Activated T-helper 17 cell treated with anti-CD3 and anti-CD28 coated beads, Interleukin-2, amount 50 U/mL, for 72 hours (primary cell): Measurements from ENCODE around the gene GTF2H2. TPM values are rescaled to one million over a fixed set of nuclear protein-coding genes. Genes with fewer than 3 reads are reported as not detected.
"Not testable (repeated sequence)": the region's sequence is repeated elsewhere in the genome, so short reads cannot be mapped to it uniquely, and the experiment has no call there.

Experiments
- ATAC-seq: fragments of 150-1000 bp; cut with Tn5 transposase; replicated peaks from 2 replicates; pipeline ENCODE4 v1.10.0; 2021; ENCODE audit warnings: mild to moderate bottlenecking, moderate library complexity
- H3K27ac Mint-ChIP-seq: one replicate; pipeline ENCODE4 v1.8.0; 2022; ENCODE audit warnings: mixed read lengths
- H3K27me3 Mint-ChIP-seq: one replicate; pipeline ENCODE4 v1.8.0; 2022; ENCODE audit warnings: mixed read lengths
- H3K36me3 Mint-ChIP-seq: one replicate; pipeline ENCODE4 v1.8.0; 2022; ENCODE audit warnings: low read depth, mild to moderate bottlenecking, mixed read lengths
- H3K4me1 Mint-ChIP-seq: one replicate; pipeline ENCODE4 v1.8.0; 2022; ENCODE audit warnings: mixed read lengths
- H3K4me3 Mint-ChIP-seq: one replicate; pipeline ENCODE4 v1.8.0; 2022; ENCODE audit warnings: mild to moderate bottlenecking, mixed read lengths
- H3K9me3 Mint-ChIP-seq: one replicate; pipeline ENCODE4 v1.8.0; 2022; ENCODE audit warnings: mixed read lengths
- total RNA-seq, 2 donors: library from RNA; stranded (reverse); gene quantifications; one replicate each; pipeline ENCODE4 v1.2.3, GENCODE V29; 2022

Gene GTF2H2
- total RNA-seq, result 10 to 100 TPM; 36.7 to 38.8 TPM

GRCh38 chr5:71067262-71067928, at the start of gene GTF2H2:
Gene GTF2H2 (minus strand): TSS chr5:71067676. CDS start chr5:71062763, 4,913 bp downstream.
- not testable (repeated sequence) for H3K4me1 Mint-ChIP-seq, H3K36me3 Mint-ChIP-seq, H3K9me3 Mint-ChIP-seq, H3K27ac Mint-ChIP-seq, H3K27me3 Mint-ChIP-seq, H3K4me3 Mint-ChIP-seq
- ATAC-seq, result peak; percentile 100

GRCh38 chr5:71109730-71110275, 42.3 kb upstream of the GTF2H2 start:
- not testable (repeated sequence) for H3K4me1 Mint-ChIP-seq, H3K9me3 Mint-ChIP-seq, H3K4me3 Mint-ChIP-seq, H3K27me3 Mint-ChIP-seq, H3K27ac Mint-ChIP-seq, H3K36me3 Mint-ChIP-seq
- peak; percentile 71 for ATAC-seq

- H3K27me3 Mint-ChIP-seq, H3K27ac Mint-ChIP-seq, H3K9me3 Mint-ChIP-seq, H3K36me3 Mint-ChIP-seq, H3K4me3 Mint-ChIP-seq, ATAC-seq, H3K4me1 Mint-ChIP-seq: not testable (repeated sequence)
Observed at GRCh38 chr5:71099996-71100395, 32.5 kb upstream of the GTF2H2 start.

- not testable (repeated sequence) for ATAC-seq
Observed at GRCh38 chr5:71097930-71098203, 30.4 kb upstream of the GTF2H2 start.

GRCh38 chr5:71097173-71097929, 29.9 kb upstream of the GTF2H2 start:
- H3K27me3 Mint-ChIP-seq, H3K4me3 Mint-ChIP-seq: not testable (repeated sequence)

More at GRCh38 chr5:71097930-71098203, 30.4 kb upstream of the GTF2H2 start:
- H3K4me3 Mint-ChIP-seq, H3K27me3 Mint-ChIP-seq, H3K27ac Mint-ChIP-seq, H3K9me3 Mint-ChIP-seq, H3K36me3 Mint-ChIP-seq, H3K4me1 Mint-ChIP-seq: not testable (repeated sequence)

GRCh38 chr5:71089773-71090172, 22.3 kb upstream of the GTF2H2 start:
- H3K27me3 Mint-ChIP-seq, H3K4me3 Mint-ChIP-seq, ATAC-seq, H3K4me1 Mint-ChIP-seq, H3K36me3 Mint-ChIP-seq, H3K9me3 Mint-ChIP-seq, H3K27ac Mint-ChIP-seq: not testable (repeated sequence)

More at GRCh38 chr5:71097173-71097929, 29.9 kb upstream of the GTF2H2 start:
- not testable (repeated sequence) for H3K27ac Mint-ChIP-seq, H3K4me1 Mint-ChIP-seq, H3K9me3 Mint-ChIP-seq, ATAC-seq, H3K36me3 Mint-ChIP-seq

GRCh38 chr5:71088754-71089153, 21.3 kb upstream of the GTF2H2 start:
- not testable (repeated sequence) for H3K27me3 Mint-ChIP-seq, H3K4me1 Mint-ChIP-seq, H3K9me3 Mint-ChIP-seq, ATAC-seq, H3K4me3 Mint-ChIP-seq, H3K27ac Mint-ChIP-seq, H3K36me3 Mint-ChIP-seq

- not testable (repeated sequence) for ATAC-seq, H3K36me3 Mint-ChIP-seq, H3K27ac Mint-ChIP-seq, H3K9me3 Mint-ChIP-seq, H3K27me3 Mint-ChIP-seq, H3K4me3 Mint-ChIP-seq, H3K4me1 Mint-ChIP-seq
Observed at GRCh38 chr5:71086145-71086544, 18.7 kb upstream of the GTF2H2 start.

- H3K27ac Mint-ChIP-seq, H3K27me3 Mint-ChIP-seq, H3K4me1 Mint-ChIP-seq, H3K9me3 Mint-ChIP-seq, H3K36me3 Mint-ChIP-seq, ATAC-seq, H3K4me3 Mint-ChIP-seq: not testable (repeated sequence)
Observed at GRCh38 chr5:71084280-71085063, 17.0 kb upstream of the GTF2H2 start.

GRCh38 chr5:71082898-71083297, 15.4 kb upstream of the GTF2H2 start:
- not testable (repeated sequence) for H3K4me1 Mint-ChIP-seq, H3K9me3 Mint-ChIP-seq, ATAC-seq, H3K27ac Mint-ChIP-seq, H3K4me3 Mint-ChIP-seq, H3K27me3 Mint-ChIP-seq, H3K36me3 Mint-ChIP-seq

GRCh38 chr5:71082340-71082739, 14.9 kb upstream of the GTF2H2 start:
- H3K4me1 Mint-ChIP-seq, H3K9me3 Mint-ChIP-seq, H3K27ac Mint-ChIP-seq, H3K27me3 Mint-ChIP-seq, H3K4me3 Mint-ChIP-seq, ATAC-seq, H3K36me3 Mint-ChIP-seq: not testable (repeated sequence)

GRCh38 chr5:71061322-71061721, 6.2 kb downstream of the GTF2H2 start:
- not testable (repeated sequence) for H3K27me3 Mint-ChIP-seq, H3K4me3 Mint-ChIP-seq, ATAC-seq, H3K27ac Mint-ChIP-seq, H3K36me3 Mint-ChIP-seq, H3K9me3 Mint-ChIP-seq, H3K4me1 Mint-ChIP-seq

- not testable (repeated sequence) for H3K4me1 Mint-ChIP-seq, ATAC-seq, H3K9me3 Mint-ChIP-seq, H3K36me3 Mint-ChIP-seq, H3K27me3 Mint-ChIP-seq, H3K4me3 Mint-ChIP-seq, H3K27ac Mint-ChIP-seq
Observed at GRCh38 chr5:71059426-71059825, 8.1 kb downstream of the GTF2H2 start.

- not testable (repeated sequence) for H3K36me3 Mint-ChIP-seq
Observed at GRCh38 chr5:71044808-71045207, 22.7 kb downstream of the GTF2H2 start.

GRCh38 chr5:71044128-71044527, 23.3 kb downstream of the GTF2H2 start:
- H3K36me3 Mint-ChIP-seq, H3K27me3 Mint-ChIP-seq, H3K27ac Mint-ChIP-seq, ATAC-seq, H3K9me3 Mint-ChIP-seq, H3K4me3 Mint-ChIP-seq, H3K4me1 Mint-ChIP-seq: not testable (repeated sequence)

More at GRCh38 chr5:71044808-71045207, 22.7 kb downstream of the GTF2H2 start:
- not testable (repeated sequence) for H3K4me3 Mint-ChIP-seq, H3K4me1 Mint-ChIP-seq, ATAC-seq, H3K27me3 Mint-ChIP-seq, H3K9me3 Mint-ChIP-seq, H3K27ac Mint-ChIP-seq
